HuH-7.5 (cell line): Measurements from ENCODE around the gene KMT2E.

Source experiments
- DNase-seq: peaks from one replicate; pipeline ENCODE4 v3.0.0; 2011; ENCODE audit warnings: low spot score

KMT2E gene

DNA sequence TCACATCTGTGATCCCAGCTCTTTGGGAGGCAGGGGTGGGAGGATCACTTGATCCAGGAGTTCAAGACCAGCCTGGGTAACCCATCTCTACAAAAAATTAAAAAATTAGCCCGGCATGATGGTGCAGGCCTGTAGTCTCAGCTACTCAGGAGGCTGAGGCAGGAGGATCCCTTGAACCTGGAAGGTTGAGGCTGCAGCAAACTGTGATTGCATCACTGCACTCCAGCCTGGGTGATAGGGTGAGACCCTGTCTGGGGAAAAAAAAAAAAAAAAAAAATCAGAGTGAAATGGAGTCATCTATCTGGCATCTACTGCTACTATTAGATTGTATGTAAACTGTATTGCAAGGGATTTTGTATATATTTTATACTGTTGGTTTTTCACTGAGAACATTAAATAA is 59.1 kb downstream of the KMT2E start:
- no peak for DNase-seq

DNA sequence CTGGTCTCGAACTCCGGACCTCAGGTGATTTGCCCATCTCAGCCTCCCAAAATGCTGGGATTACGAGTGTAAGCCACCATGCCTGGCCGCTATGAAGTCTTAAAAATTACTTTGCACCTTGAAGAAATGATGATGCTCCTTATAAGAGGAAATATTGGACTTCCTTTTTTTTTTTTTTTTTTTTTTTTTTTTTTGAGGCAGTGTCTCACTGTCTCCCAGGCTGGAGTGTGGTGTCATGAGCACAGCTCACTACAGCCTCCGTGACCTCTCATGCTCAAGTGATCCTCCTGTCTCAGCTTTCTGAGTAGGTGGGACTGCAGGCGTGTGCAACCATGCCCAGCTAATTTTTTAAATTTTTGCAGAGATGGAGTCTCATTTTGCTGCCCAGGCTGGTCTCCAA is 65.3 kb downstream of the KMT2E start:
- DNase-seq, result no peak

DNA sequence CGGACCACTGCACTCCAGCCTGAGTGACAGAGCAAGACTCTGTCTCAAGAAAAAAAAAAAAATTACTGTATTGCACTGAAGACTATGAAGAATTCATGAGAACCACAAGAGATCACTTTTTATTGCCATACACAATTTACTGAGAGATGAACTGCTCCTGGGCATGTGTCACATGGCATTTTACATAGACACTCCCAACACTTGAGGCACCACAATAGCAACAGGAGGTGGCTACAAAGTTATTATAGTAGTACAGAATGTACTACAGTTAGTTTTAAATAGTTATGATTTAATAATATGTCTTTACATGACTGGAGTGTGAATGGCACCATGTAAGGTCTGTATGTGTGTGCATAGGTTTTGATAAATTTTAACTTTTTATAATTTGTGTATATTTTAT is 70.6 kb downstream of the KMT2E start:
- DNase-seq, result no peak

DNA sequence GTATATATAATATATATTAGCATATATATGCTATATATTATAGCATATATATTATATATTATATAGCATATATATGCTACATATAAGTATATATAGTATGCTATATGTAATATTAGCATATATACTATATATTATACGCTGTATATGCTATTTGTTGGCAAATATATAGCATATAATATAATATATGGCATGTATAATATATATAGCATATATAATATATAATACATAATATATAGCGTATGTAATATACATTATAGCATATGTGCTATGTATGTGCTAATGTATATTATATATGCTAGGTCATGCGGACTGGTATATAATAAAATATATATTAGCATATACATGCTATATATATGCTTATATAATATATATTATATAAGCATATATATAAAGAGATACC is 72.8 kb downstream of the KMT2E start:
- DNase-seq, result no peak

DNA sequence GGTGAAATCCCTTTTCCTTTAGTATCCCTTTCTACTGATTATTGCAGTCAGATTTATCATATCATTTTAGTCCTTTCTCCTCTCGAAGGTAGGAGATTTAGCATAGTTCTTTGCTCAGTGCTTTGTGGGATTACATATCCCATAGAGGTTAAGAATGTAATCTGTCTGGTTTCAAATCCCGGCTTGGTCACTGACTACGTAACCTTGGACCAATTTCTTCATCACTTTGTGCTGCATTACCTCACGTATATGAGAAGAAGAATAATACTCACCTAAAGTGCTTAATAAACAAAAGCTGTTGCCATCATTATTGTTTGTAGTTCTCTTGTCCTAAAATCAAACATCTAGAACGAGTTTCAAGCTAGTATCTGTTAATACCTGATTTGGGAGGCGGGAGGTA is 74.0 kb downstream of the KMT2E start:
- DNase-seq, result no peak

DNA sequence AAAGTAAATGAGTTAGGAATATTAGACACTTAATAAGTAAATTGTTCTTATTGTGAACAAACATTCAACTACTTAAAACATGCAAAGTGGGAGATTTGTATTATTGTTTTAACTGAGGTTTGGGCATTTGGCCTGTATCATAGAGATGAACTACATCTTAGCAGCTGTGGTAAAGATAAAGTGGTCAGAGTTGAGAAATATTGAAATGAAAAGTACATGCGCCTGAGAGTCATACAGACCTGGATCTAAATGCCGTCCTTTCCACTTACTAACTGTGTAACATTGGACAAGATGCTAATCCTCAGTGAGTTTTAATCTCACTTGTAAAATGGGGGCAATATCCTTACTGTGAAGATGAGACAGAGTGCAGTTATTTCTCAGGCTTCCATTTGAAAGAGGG is 74.5 kb downstream of the KMT2E start:
- no peak for DNase-seq

DNA sequence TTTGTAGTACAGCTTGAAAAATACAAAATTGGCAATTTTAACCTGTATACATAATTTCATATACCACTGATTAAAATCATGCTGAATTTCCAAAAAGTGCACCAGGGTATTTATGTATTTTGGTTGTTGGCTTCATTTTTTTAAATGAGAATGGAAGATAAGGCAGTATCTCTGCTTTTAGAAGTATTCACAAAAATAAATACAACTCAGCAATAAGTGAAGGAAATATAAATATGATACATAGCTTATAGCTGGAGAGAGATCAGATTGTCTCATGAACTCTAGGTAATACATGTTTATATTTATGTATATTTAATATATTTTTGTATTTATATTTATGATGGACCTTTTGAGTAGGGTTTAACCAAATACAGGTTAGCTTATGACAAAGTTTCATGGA is 81.0 kb downstream of the KMT2E start:
- DNase-seq, result no peak

DNA sequence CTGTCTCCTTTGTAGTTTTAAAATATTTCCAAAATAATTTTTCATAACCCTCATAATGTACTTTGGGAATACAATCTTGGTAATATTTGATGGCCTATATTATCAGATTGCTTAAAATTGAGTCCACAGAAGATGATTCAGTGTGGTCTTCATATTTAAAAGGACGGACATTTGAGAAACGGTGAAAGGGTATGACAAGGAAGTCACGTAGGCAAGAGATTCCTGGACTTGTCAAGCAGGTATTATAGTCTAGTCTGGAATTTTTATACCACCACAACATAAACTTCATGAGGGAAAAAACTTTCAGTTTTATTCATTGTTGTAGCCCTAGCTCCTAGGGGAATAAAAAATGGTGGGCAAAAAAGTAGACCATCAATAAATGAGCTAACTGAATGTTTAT is 82.3 kb downstream of the KMT2E start:
- no peak for DNase-seq

DNA sequence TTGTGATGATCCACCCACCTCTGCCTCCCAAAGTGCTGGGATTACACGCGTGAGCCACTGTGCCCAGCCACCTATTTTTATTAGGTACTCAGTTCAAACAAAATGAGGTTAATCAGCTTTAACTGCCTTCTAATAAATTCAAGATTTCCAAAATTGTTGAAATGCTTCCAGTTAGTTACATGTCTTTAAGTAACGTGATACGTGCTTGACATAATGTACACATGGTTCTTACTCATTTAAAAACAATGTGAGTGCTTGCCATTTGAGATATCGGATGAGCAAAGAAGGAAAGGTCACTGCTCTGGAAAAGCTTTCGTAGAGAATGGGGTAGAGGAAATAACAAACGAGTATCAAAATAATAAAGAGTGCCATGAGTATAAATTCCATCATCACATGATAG is 83.6 kb downstream of the KMT2E start:
- DNase-seq, result no peak

DNA sequence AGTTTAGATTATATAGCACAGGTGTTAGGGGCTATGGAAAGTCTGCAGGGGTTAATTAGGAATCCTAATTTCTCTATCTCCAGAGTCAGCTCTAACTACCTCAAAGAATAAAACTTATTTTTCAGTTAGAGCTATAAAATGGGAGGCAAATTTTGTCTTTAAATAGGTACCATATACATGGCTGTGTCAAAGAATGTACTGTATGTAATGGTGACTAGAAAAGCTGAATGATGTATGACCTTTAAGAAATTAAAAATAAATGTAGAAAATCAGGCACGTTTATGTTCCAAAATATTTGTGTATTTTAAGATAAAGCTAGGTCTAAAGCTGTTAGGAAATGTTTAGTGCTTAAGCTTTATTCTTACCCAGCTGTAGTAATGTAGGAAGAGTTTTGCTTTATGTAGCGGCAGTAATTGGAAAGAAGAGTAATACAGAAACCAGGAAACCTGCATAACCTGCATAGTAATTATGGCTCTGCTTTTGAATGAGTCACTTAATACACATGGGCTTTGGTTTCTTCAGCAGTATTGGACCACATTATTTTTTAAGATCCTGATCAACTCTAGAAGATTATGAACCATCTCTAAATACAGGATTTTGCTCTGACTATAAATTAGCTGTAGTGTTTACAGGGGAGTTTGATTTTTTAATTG is 85.0 kb downstream of the KMT2E start:
- DNase-seq, result no peak

DNA sequence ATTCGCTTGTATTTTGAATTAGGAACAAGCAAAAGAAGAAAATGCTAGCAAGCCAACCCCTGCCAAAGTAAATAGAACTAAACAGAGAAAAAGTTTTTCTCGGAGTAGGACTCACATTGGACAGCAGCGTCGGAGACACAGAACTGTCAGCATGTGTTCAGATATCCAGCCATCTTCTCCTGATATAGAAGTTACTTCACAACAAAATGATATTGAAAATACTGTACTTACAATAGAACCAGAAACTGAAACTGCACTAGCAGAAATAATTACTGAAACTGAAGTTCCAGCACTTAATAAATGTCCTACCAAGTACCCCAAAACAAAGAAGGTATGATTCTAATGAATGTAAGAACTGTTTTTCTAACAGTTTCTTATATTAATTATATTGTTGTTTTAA is 87.9 kb downstream of the KMT2E start:
- no peak for DNase-seq

DNA sequence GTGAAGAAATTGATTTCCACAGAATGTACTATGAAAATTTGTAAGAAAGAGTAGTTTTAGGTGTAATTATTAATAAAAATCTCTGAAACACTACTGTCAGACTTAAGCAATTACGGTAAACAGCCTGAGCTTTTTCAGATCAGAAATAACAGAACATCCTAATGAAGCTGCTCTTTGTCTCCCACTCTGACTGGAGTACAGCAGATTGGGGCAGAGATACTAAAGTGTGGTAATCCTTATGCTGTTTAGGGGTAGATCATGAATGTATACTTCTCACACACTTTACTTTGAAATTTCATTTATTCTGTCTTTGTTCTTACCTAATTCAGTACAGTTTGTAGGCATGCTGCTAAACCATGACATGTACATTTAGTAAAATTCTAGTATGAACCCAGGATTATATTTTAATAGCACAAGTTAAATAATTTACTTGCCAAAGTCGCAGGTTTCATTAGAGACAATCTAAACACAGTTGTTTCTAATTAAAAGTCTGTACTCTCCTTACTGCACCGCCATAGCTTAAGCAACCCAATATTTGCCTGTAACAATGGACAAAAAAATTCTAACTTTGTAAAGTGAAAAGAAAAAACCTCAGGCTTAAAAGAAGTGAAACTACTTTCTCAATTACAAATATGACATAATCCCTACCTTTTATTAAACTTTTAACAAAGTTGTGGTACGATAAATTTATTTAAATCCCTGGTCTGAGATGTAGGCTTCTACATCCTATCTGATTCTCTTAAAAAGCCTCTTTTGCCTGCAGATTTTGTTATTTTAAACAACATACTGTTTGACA is 88.8 kb downstream of the KMT2E start:
- DNase-seq, result no peak

DNA sequence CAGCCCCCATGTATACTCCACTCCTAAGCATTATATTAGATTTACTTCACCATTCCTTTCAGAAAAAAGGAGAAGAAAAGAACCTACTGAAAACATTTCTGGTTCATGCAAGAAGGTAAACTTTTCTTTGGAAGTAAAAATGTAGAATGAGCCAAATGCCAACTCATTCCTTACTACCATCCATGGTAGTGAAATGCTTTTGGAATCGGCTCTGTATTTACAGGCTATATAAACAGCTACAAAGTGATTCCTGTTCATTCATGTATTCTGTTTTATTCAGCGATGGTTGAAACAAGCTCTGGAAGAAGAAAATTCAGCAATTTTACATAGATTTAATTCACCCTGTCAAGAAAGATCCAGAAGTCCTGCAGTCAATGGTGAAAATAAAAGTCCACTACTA is 91.6 kb downstream of the KMT2E start:
- no peak for DNase-seq

DNA sequence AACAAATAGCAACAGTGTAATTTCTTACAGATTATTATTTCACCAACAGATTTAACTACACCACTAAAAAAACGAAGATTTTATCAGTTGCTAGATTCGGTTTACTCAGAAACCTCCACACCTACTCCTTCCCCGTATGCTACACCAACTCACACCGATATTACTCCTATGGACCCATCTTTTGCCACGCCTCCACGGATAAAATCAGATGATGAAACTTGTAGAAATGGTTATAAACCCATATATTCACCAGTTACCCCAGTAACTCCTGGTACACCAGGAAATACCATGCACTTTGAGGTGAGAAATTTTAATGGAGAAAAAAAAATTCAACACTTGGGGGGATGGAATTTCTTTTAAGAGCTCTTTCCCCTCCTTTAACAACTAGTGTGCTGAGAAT is 92.5 kb downstream of the KMT2E start:
- DNase-seq, result no peak

DNA sequence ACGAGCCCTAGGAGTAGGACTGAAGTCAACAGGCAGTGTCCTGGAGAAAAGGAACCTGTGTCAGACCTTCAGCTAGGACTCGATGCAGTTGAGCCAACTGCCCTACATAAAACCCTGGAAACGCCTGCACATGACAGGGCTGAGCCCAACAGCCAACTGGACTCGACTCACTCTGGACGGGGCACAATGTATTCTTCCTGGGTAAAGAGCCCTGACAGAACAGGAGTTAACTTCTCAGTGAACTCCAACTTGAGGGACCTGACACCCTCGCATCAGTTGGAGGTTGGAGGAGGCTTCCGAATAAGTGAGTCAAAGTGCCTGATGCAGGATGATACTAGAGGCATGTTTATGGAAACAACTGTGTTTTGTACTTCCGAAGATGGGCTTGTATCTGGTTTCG is 93.5 kb downstream of the KMT2E start:
- no peak for DNase-seq

DNA sequence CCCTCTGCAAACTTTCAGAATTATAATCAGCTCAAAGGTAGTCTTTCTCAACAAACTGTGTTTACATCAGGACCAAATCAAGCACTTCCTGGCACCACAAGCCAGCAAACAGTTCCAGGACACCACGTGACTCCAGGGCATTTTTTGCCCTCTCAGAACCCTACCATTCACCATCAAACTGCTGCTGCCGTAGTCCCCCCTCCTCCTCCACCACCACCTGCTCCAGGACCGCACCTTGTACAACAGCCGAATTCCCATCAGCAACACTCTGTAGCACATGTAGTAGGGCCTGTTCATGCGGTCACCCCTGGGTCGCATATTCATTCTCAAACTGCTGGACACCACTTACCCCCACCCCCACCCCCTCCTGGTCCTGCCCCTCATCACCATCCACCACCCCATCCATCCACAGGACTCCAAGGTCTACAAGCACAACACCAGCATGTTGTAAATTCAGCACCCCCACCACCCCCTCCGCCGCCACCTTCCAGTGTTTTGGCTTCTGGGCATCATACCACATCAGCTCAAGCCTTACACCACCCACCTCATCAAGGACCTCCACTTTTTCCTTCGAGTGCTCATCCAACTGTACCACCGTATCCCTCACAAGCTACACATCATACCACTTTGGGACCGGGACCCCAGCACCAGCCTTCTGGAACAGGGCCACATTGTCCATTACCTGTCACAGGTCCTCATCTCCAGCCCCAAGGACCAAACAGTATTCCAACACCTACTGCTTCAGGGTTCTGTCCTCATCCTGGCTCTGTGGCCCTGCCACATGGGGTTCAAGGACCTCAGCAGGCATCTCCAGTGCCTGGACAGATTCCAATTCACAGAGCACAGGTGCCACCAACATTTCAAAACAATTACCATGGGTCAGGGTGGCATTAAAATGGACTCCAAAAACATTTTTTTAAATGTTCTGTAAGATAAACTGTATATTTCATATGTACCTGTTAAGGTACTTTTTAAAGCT is 98.7 kb downstream of the KMT2E start:
- no peak for DNase-seq

DNA sequence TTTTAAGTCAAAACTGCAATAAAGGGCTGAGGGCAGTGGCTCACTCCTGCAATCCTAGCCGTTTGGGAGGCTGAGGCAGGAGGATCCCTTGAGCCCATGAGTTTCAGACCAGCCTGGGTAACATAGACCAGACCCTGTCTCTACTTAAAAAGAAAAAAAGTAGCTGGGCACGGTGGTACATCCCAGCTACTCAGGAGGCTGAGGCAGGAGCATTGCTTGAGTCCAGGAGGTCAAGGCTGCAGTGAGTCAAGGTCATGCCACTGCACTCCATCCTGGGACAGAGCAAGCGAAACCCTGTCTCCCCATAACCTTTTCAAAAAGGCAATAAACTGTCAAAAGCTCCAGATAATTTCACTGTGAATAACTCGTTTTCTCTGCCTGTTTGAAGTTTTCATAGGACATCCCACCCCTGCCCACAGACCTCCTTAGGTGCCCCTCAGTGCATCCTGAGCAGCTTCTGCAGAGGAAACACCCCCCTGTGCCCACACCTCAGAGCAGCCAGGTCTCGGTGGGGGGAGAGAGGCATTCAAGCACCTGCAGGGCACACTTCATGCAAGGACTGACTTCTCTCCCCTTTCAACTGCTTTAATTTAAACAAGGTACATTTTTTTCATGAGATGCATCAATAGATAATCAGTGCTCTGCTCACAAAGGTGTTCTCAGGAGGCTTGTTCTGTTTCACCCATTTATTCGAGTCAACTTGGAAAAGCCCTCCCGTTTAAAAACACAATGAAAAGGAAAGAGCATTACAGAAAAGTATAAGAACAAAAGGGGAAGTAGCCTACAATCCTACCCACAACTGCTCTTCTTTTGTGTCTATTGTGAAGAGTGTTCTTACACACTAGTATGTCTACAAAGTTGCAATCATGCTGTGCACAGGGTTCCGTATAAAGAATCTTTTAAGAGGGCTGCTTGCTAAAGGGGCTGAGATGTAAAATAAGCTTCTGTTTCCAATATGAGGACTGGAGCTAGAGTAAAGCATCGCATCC is 104.9 kb downstream of the KMT2E start:
- DNase-seq, result no peak

DNA sequence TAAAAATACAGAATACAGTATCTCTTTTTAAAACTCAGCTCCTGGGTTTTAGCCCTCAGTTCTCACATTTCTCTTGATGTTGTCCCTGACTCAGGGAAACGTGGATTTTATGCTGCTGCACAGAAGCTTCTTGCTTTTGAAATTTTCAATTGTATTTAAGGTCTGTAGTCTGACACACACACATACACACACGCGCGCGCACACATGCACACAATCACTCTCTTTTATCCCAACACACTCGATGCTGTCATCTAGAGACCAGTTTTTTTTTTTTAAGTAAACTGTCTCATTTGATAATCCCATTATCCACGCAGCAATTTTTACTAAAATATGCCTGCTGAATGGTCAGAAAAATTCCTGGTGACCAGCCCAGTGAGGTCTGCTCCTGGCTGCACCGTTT is 108.6 kb downstream of the KMT2E start:
- no peak for DNase-seq

DNA sequence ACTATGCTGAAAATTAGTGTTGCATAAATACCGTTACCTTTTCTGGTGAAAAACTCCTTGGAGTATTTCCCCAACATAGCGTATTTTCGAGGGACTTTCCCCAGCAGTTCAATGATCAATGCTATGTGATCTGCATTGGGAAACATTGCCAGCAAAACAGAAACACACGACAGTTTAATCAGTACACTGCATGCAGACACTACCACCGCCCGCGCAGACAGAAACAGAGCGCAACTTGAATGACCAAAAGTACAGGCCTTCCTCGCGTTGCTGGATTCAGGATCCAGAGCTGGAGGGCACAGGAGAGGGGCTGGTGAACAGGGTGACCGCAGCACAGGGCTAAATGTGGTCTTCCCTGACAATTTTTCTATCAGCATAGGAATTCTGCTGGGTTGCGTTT is 111.7 kb downstream of the KMT2E start:
- no peak for DNase-seq

DNA sequence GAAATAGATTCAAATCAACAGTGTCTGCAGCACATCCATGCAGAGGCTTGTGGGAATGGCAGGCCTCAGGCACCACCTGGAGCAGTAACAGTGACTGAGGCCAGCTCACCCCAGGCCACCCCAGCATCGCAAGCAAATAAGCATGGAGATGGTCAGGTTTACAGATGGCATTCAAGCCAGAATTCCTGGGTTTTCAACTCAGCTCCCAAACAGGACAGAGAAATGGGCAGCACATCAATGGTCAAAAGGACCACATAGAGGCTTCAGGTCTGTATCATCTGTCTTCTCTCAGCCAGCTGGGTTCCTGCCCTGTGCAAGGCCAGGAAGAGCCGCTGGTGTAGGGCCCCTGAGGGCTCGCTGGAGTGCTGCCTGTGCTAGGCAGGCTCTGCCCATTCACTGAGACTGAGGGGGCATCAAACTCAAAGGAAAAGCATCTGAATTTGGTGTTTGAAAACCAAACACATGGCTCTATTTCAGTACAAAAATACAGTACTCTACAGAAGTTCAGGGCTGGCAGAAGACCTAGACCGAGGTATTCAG is 112.5 kb downstream of the KMT2E start:
- DNase-seq, result no peak

DNA sequence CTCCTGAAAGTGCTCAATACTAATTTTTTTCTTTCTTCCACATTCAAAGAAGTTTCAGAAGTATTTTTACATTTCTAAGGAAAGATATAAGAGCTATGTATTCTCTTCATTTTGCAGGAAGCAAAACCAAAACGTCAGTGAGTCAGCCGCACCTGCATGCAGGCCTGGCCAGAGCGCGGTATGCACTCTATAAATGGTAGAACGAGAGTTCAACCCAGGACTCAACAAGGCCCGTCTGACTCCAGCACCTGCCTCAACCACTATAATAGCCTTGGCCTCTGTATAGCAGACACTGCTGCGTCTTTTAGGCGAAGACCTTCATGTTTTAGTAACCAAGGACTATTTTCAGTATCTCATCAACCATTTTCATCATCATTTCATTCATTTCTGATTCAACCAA is 113.2 kb downstream of the KMT2E start:
- no peak for DNase-seq
